ENCODE data around the gene APOC4.
"Not testable (repeated sequence)": the region's sequence is repeated elsewhere in the genome, so short reads cannot be mapped to it uniquely, and the experiment has no call there.

APOC4 gene, protein sequence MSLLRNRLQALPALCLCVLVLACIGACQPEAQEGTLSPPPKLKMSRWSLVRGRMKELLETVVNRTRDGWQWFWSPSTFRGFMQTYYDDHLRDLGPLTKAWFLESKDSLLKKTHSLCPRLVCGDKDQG

DNA sequence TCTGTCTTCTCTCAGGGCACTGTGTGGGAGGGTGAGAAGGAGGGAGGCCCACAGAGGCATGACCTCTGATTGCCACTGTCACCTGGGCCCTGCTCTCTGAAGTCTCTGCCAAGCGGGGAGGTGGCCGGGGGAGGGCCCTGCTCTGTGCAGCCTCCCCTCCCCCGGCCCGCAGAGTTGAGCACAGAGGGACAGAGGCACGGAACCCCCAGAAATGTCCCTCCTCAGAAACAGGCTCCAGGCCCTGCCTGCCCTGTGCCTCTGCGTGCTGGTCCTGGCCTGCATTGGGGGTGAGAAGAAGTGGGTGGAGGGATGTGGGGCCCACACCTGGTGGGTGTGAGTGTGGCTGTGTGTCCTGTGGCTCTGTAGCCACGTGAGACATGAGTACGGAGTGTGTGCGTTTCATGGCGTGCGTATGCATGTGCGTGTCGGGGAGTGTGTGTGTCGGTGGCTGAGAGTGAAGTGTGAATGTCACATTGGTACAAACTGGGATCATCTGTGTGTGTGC, at the start of gene APOC4:
TSS of gene APOC4 (plus strand) at position 171 of the 505 bp plus-strand sequence. CDS start at position 212, 41 bp downstream.
- no peak for DNase-seq

DNA sequence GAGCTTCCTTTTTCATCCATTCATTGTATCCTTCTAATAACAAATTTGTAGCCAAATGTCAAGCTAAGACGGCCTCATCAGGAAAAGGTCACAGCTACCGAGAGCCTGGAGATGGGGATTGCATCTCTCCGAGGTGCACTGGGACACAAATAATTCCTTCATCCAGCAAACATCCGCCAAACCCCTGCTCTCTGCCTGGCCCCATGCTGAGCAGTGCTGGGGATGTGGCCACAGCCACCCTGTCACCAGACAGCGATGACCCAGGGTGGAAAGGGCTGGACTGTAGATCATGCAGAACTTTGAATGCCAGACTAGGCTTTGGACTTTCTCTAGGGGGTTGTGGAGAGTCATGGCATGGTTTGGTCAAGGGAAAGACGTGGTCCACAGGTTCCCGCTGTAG, 49.1 kb upstream of the APOC4 start:
- DNase-seq, result no peak

- DNase-seq, result no peak
Observed at GRCh38 chr19:44893332-44894051, 48.5 kb upstream of the APOC4 start.

DNA sequence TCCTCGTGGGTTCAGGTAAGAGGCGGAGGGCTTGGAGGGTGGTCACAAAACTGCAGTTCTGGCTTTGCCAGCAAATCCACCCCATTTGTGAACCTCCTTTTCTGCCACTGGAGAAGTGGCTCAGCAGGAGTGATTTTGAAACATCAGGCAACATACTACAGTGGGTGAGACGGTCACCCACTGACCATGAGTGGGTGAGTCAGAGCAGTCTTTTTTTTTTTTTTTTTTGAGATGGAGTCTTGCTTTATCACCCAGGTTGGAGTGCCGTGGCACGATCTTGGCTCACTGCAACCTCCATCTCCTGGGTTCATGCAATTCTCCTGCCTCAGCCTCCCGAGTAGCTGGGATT, 48.0 kb upstream of the APOC4 start:
- DNase-seq, result no peak

- DNase-seq, result no peak
Observed at GRCh38 chr19:44894946-44895345, 47.1 kb upstream of the APOC4 start.

- no peak for DNase-seq
Observed at GRCh38 chr19:44897835-44898234, 44.2 kb upstream of the APOC4 start.

- DNase-seq, result no peak
Observed at GRCh38 chr19:44900328-44901244, 41.5 kb upstream of the APOC4 start.

DNA sequence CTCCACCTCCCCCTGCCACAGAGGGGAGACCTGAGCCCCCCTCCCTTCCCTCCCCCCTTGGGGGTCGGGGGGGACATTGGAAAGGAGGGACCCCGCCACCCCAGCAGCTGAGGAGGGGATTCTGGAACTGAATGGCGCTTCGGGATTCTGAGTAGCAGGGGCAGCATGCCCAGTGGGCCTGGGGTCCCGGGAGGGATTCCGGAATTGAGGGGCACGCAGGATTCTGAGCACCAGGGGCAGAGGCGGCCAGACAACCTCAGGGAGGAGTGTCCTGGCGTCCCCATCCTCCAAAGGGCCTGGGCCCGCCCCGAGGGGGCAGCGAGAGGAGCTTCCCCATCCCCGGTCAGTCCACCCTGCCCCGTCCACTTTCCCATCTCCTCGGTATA, 38.8 kb upstream of the APOC4 start:
- DNase-seq, result no peak

- no peak for DNase-seq
Observed at GRCh38 chr19:44903602-44904425, 38.2 kb upstream of the APOC4 start.

- DNase-seq, result no peak
Observed at GRCh38 chr19:44904426-44904994, 37.5 kb upstream of the APOC4 start.

DNA sequence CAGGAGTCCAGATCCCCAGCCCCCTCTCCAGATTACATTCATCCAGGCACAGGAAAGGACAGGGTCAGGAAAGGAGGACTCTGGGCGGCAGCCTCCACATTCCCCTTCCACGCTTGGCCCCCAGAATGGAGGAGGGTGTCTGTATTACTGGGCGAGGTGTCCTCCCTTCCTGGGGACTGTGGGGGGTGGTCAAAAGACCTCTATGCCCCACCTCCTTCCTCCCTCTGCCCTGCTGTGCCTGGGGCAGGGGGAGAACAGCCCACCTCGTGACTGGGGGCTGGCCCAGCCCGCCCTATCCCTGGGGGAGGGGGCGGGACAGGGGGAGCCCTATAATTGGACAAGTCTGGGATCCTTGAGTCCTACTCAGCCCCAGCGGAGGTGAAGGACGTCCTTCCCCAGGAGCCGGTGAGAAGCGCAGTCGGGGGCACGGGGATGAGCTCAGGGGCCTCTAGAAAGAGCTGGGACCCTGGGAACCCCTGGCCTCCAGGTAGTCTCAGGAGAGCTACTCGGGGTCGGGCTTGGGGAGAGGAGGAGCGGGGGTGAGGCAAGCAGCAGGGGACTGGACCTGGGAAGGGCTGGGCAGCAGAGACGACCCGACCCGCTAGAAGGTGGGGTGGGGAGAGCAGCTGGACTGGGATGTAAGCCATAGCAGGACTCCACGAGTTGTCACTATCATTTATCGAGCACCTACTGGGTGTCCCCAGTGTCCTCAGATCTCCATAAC, 36.4 kb upstream of the APOC4 start, which contains the start of gene APOE:
TSS of gene APOE (plus strand) at position 360 of the 724 bp plus-strand sequence. CDS start 829 bp downstream, outside the sequence.
- DNase-seq, result no peak

- DNase-seq, result no peak
Observed at GRCh38 chr19:44907613-44908012, 34.4 kb upstream of the APOC4 start.

- DNase-seq, result no peak
Observed at GRCh38 chr19:44908074-44908835, 33.8 kb upstream of the APOC4 start.

- DNase-seq, result no peak
Observed at GRCh38 chr19:44908836-44909261, 33.2 kb upstream of the APOC4 start.

- no peak for DNase-seq
Observed at GRCh38 chr19:44909775-44910174, 32.3 kb upstream of the APOC4 start.

- not testable (repeated sequence) for DNase-seq
Observed at GRCh38 chr19:44911896-44912295, 30.1 kb upstream of the APOC4 start.

- DNase-seq, result no peak
Observed at GRCh38 chr19:44912854-44913253, 29.2 kb upstream of the APOC4 start.

- DNase-seq, result not testable (repeated sequence)
Observed at GRCh38 chr19:44913512-44914432, 28.3 kb upstream of the APOC4 start.

- peak; percentile 18 for DNase-seq
Observed at GRCh38 chr19:44914433-44915206, 27.4 kb upstream of the APOC4 start, which contains the start of gene APOC1. TSS of gene APOC1 (plus strand) at chr19:44914608. CDS start at chr19:44914892, 284 bp downstream.
